GM21367 (cell line): ENCODE data around the gene WT1.

Source experiments
- ATAC-seq: cut with Tn5 transposase; IDR thresholded peaks from one replicate; pipeline ENCODE4 v1.9.1; 2021; ENCODE audit not compliant: unreplicated experiment

Gene WT1

GRCh38 chr11:32425761-32426160, 9.6 kb downstream of the WT1 start:
- no peak for ATAC-seq

- no peak for ATAC-seq
Measured at GRCh38 chr11:32422545-32422944, 12.8 kb downstream of the WT1 start.

- ATAC-seq = no peak
Measured at GRCh38 chr11:32421992-32422391, 13.3 kb downstream of the WT1 start.

- peak; percentile 87 for ATAC-seq
Measured at GRCh38 chr11:32420937-32421901, 14.1 kb downstream of the WT1 start.

- ATAC-seq = no peak
Measured at GRCh38 chr11:32420139-32420538, 15.2 kb downstream of the WT1 start.

- no peak for ATAC-seq
Measured at GRCh38 chr11:32418836-32419235, 16.5 kb downstream of the WT1 start.

- no peak for ATAC-seq
Measured at GRCh38 chr11:32417806-32418205, 17.5 kb downstream of the WT1 start.

- no peak for ATAC-seq
Measured at GRCh38 chr11:32416301-32416700, 19.0 kb downstream of the WT1 start.

GRCh38 chr11:32414925-32415324, 20.4 kb downstream of the WT1 start:
- ATAC-seq = no peak

- ATAC-seq = no peak
Measured at GRCh38 chr11:32411942-32412615, 23.3 kb downstream of the WT1 start.

- no peak for ATAC-seq
Measured at GRCh38 chr11:32405592-32405991, 29.7 kb downstream of the WT1 start.

- no peak for ATAC-seq
Measured at GRCh38 chr11:32402836-32403235, 32.5 kb downstream of the WT1 start.

GRCh38 chr11:32400670-32401369, 34.5 kb downstream of the WT1 start:
- ATAC-seq = no peak

- ATAC-seq = no peak
Measured at GRCh38 chr11:32400196-32400595, 35.1 kb downstream of the WT1 start.

- ATAC-seq = no peak
Measured at GRCh38 chr11:32396991-32397390, 38.3 kb downstream of the WT1 start.

GRCh38 chr11:32396331-32396730, 39.0 kb downstream of the WT1 start:
- ATAC-seq = peak; percentile 59

GRCh38 chr11:32395127-32395526, 40.2 kb downstream of the WT1 start:
- no peak for ATAC-seq

- ATAC-seq = no peak
Measured at GRCh38 chr11:32392840-32393239, 42.5 kb downstream of the WT1 start.

- ATAC-seq = no peak
Measured at GRCh38 chr11:32391956-32392553, 43.3 kb downstream of the WT1 start.

- no peak for ATAC-seq
Measured at GRCh38 chr11:32391479-32391878, 43.9 kb downstream of the WT1 start.

GRCh38 chr11:32390712-32391111, 44.6 kb downstream of the WT1 start:
- ATAC-seq = no peak
